Fibroblast of pulmonary artery (primary cell): ENCODE results near the gene BASP1.

Source experiments
- DNase-seq: peaks from one replicate; pipeline ENCODE4 v3.0.0-alpha.2; 2010; ENCODE audit warnings: low read depth
- H3K4me3 ChIP-seq: replicated peaks from 2 replicates; pipeline ENCODE4 v1.5.1; 2011; ENCODE audit warnings: low read depth, mild to moderate bottlenecking, control low read depth, low read length, moderate library complexity
- TF ChIP-seq, protein P1 (sequence below): IDR thresholded peaks from 2 replicates; pipeline ENCODE4 v1.5.1; 2011; ENCODE audit warnings: mild to moderate bottlenecking, control low read depth, low read length, inconsistent platforms; ENCODE audit errors: missing control alignments

BASP1 gene

GRCh38 chr5:17206021-17206420, 11.4 kb upstream of the BASP1 start:
- TF ChIP-seq, protein P1, sequence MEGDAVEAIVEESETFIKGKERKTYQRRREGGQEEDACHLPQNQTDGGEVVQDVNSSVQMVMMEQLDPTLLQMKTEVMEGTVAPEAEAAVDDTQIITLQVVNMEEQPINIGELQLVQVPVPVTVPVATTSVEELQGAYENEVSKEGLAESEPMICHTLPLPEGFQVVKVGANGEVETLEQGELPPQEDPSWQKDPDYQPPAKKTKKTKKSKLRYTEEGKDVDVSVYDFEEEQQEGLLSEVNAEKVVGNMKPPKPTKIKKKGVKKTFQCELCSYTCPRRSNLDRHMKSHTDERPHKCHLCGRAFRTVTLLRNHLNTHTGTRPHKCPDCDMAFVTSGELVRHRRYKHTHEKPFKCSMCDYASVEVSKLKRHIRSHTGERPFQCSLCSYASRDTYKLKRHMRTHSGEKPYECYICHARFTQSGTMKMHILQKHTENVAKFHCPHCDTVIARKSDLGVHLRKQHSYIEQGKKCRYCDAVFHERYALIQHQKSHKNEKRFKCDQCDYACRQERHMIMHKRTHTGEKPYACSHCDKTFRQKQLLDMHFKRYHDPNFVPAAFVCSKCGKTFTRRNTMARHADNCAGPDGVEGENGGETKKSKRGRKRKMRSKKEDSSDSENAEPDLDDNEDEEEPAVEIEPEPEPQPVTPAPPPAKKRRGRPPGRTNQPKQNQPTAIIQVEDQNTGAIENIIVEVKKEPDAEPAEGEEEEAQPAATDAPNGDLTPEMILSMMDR = no peak

GRCh38 chr5:17212191-17212590, 5.2 kb upstream of the BASP1 start:
- DNase-seq = no peak
- no peak overlapping the region for H3K4me3 ChIP-seq
- TF ChIP-seq, protein P1 = no peak

More at GRCh38 chr5:17206021-17206420, 11.4 kb upstream of the BASP1 start:
- DNase-seq = no peak
- H3K4me3 ChIP-seq = no peak overlapping the region

- TF ChIP-seq, protein P1 = no peak
- DNase-seq = no peak
- H3K4me3 ChIP-seq = no peak overlapping the region
Measured at GRCh38 chr5:17212996-17213395, 4.4 kb upstream of the BASP1 start.

GRCh38 chr5:17213938-17214337, 3.5 kb upstream of the BASP1 start:
- TF ChIP-seq, protein P1 = no peak
- DNase-seq = no peak
- no peak overlapping the region for H3K4me3 ChIP-seq

GRCh38 chr5:17214893-17215292, 2.5 kb upstream of the BASP1 start:
- H3K4me3 ChIP-seq = no peak overlapping the region
- TF ChIP-seq, protein P1 = no peak
- DNase-seq = no peak

DNA sequence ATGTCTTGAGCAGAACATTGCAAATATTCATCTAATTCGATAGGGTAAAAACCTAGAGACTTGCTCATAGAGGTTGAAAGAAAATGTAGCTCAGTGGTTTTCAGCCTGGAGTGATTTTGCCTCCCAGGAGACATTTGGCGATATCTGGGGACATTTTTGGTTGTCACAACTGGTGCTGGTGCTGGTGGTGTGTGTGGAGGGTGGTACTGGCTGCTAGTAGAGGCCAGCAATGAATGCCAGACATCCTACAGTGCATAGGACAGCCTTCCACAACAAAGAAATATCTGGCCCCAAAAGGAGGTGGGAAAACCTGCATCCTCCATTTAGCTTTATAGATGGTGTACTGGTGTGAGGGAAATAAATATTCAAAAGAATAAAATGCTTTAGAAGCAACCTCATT, 2.1 kb upstream of the BASP1 start:
- no peak overlapping the region for H3K4me3 ChIP-seq
- no peak for DNase-seq
- TF ChIP-seq, protein P1 = no peak

DNA sequence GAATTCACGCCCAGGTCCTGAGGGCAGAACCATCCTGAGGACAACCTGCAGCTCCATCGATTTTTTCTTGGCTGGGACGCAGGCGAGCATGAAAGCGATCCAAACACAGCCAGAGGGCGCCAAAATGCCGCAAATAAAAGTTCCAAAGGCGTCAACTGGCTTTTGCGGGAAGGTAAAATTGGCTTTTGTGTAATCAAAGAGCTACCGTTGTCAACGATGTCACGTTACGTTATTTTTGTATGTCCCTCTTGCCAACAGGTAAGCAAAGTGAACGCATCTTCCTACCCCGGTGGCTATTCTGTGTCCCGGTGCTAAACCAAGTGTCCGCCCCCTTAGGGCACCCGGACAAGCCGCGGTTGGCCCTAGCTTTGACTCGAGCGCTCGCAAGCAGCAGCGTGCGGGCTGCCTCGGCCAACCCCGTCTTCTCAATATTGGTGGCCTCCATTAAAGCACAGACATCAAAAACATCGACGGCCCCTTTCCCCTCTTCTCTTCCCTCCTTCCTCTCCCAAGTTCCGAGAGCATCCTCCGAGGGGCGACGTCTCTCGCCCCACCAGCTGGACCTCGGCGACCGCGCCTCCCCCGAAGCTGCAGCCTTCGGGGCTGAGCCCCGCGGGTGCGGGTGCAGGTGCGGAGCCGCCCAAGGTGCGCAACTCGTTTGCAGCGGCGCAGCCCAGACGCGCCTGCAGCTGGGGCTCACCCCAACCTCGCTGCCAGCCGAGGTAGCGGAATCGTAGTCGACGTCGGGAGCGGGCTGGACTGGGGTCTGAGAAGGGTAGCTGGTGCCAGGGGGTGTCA, 1.1 kb upstream of the BASP1 start:
- TF ChIP-seq, protein P1 = peak; percentile 79
- peak overlapping the region; percentile 95 for H3K4me3 ChIP-seq
- DNase-seq = peak; percentile 85
